Kidney epithelial cell (primary cell): ENCODE results near the gene CALHM6. TPM values are rescaled to one million over a fixed set of nuclear protein-coding genes. Genes with fewer than 3 reads are reported as not detected.

Source experiments
- DNase-seq: peaks from one replicate; pipeline ENCODE4 v3.0.0-alpha.2; 2010; ENCODE audit warnings: low read depth
- H3K27me3 ChIP-seq: 2 replicates; pipeline ENCODE4 v1.6.0; 2011; ENCODE audit warnings: low read length; ENCODE audit not compliant: control insufficient read depth, insufficient read depth
- H3K36me3 ChIP-seq: 2 replicates; pipeline ENCODE4 v1.5.1; 2011; ENCODE audit warnings: low read length; ENCODE audit not compliant: control insufficient read depth, insufficient read depth
- H3K4me3 ChIP-seq: 2 replicates; pipeline ENCODE4 v1.5.1; 2011; ENCODE audit warnings: low read depth, mild to moderate bottlenecking, control low read depth, low read length
- total RNA-seq: library from RNA; depleted of rRNA; stranded (reverse); fragments of >200 nt; gene quantifications from 2 replicates; pipeline ENCODE4 v1.2.3, GENCODE V29; 2015
- TF ChIP-seq, protein P1 (sequence below): IDR thresholded peaks from 2 replicates; pipeline ENCODE4 v1.5.1; 2011; ENCODE audit warnings: mild to moderate bottlenecking, moderate library complexity, low read length, control low read depth, inconsistent platforms; ENCODE audit not compliant: insufficient read depth, poor library complexity, severe bottlenecking

Gene CALHM6
- 0.75 and 4.8 TPM in 2 replicates for total RNA-seq

DNA sequence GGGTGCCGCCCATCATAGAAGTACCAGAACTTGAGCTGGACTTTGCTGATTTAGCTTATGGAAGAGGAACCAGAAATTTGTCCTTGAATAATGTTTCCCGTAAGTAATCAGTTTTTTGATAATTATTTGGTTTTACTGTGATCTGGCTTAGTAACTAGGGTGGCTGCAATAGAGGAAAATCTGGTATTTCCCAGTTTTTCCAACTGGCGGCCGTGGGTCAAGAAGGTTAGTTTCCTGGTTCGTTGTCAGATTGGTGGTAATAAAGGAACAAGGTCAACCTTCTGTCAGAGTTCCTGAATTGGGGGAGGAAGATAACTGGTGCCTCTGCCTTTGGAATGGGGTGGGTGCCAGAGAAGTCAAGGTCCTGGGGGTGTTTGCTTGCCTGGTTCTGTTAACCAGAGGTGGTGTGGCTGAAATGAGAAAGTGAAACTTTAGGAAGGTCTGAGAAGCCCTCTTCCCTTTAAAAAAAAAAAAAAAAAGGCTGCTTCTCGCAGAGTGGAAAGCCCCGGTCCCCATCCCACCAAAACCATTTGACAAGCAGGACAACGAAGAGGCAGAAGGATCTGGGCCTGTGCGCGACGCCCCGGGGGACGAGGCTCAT lies at the start of gene CALHM6:
CALHM6 (plus strand) TSS at position 45 of the 601 bp plus-strand sequence; CDS start at position 600, 555 bp downstream.
- Histone ChIP-seq H3K4me3 (peak within 1 kb of the TSS; percentile 30), H3K27me3 (no peaks in the 10 kb centered on the region), H3K36me3 (no peaks in the 10 kb centered on the region)
- TF ChIP-seq, protein P1, sequence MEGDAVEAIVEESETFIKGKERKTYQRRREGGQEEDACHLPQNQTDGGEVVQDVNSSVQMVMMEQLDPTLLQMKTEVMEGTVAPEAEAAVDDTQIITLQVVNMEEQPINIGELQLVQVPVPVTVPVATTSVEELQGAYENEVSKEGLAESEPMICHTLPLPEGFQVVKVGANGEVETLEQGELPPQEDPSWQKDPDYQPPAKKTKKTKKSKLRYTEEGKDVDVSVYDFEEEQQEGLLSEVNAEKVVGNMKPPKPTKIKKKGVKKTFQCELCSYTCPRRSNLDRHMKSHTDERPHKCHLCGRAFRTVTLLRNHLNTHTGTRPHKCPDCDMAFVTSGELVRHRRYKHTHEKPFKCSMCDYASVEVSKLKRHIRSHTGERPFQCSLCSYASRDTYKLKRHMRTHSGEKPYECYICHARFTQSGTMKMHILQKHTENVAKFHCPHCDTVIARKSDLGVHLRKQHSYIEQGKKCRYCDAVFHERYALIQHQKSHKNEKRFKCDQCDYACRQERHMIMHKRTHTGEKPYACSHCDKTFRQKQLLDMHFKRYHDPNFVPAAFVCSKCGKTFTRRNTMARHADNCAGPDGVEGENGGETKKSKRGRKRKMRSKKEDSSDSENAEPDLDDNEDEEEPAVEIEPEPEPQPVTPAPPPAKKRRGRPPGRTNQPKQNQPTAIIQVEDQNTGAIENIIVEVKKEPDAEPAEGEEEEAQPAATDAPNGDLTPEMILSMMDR = no peak
- no peak for DNase-seq

DNA sequence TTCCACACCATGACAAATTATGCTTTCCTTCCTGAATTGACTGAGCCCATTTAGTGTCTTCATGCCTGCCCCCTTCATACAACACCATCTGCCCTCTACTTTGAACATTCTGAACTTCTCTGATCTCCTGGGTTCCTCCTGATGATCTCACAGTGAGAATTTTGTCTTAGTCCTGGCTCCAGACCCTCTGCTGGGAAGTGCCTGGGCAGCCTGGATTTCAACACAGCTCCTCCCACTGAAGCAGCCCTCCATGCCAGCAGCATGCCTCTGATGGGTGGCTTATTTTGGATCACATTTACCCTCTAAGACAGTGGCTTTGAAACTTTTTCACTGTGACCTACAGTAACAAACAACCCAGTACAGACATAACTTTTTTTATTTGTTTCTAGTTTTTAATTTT lies 48.9 kb upstream of the CALHM6 start:
- no peak for DNase-seq
- H3K36me3 ChIP-seq = no peaks in the 10 kb centered on the region
- TF ChIP-seq, protein P1 = no peak

DNA sequence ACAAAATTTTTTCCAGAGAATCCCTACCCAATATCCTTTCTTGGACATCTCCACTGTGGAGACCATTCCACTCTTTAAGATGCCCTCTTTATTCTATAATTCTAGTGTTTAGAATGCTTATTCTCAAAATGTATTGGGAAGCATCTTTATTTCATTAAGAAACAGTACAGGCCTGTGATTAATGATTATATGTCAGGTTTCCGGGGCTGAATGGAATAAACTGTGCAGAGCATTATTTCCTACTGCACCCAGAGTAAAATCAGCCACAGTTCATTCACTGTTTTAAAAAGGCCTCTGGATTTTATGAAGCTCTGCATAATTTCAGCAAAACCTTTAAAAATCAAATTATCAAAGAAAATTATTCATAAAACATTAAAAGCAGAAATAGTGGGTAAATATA lies 47.8 kb upstream of the CALHM6 start:
- TF ChIP-seq, protein P1 = no peak
- H3K36me3 ChIP-seq = no peaks in the 10 kb centered on the region
- no peak for DNase-seq

More for the DNA sequence above, 48.9 kb upstream of the CALHM6 start:
- H3K27me3 ChIP-seq = no peaks in the 10 kb centered on the region
- no peak overlapping the region for H3K4me3 ChIP-seq

DNA sequence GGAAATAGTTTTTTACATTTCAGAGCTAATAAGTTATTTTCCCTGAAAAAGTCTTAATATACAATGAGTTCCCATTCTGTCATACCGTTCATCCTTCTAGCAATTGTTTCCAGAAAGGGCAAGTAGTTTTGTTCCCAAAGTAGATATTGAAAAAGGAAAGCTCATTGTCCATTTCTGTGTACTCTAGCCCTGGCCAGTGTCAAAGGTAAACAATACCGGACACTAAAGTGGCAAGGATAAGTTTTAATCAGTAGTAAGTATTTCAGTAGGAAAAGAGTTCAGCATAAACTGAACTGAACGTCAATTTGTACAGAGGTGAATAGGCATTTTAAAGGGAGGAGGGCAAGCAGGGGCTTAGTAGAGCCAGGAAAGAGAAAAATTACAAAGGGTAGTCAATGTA lies 43.5 kb upstream of the CALHM6 start:
- TF ChIP-seq, protein P1 = no peak
- no peak overlapping the region for H3K4me3 ChIP-seq
- no peak for DNase-seq
- H3K36me3 ChIP-seq = no peaks in the 10 kb centered on the region
- no peaks in the 10 kb centered on the region for H3K27me3 ChIP-seq

More for the DNA sequence above, 47.8 kb upstream of the CALHM6 start:
- Histone ChIP-seq H3K4me3 (no peak overlapping the region), H3K27me3 (no peaks in the 10 kb centered on the region)

DNA sequence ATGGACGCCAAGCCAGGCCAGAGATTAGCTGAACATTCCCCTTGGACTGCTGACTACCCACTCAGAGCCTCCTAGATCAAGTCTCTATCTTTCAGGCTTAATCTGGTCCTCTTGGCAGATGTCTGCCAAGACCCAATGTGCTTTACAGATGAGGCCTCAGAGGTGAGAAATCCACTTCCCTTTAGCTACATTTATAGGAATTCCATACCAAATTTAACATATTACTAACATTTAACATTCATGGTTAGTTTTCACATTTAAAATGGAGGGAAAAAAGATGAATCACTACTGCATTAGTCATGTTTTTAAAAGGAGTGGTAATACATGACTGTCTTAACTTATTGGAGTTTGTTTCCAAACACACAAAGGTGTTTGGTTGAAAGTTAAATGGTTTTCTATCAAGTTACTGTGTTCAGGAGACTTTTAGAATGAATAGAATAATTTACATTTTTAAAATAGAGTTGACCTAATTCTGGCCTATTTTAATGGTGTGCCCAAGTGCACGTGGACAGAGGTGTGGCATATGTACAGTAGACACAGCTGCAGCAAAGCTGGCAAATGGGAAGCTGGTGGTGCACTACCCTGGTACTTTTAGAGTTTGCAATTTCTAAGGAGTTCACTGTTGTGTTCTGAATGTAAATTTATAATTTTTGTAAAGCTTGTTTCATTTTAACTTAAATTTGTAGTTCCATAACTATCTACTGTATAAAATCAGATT lies 41.9 kb upstream of the CALHM6 start:
- DNase-seq = no peak
- no peak overlapping the region for H3K4me3 ChIP-seq
- TF ChIP-seq, protein P1 = no peak
- no peaks in the 10 kb centered on the region for H3K27me3 ChIP-seq
- H3K36me3 ChIP-seq = no peaks in the 10 kb centered on the region
